Thyroid gland (tissue), 4 donors: ENCODE data around the gene MAP1A. TPM values are rescaled to one million over a fixed set of nuclear protein-coding genes. Genes with fewer than 3 reads are reported as not detected.

Experiments used
- DNase-seq, 2 donors: peaks; one replicate each; pipeline ENCODE4 v3.0.0-alpha.2; 2019
- H3K27ac ChIP-seq, 3 donors: fragments of 200-600 bp; sonication (generic); 1 replicate in 2 of 3; 2 replicates in 1 of 3; pipeline ENCODE4 v1.5.1; 2016 to 2019; ENCODE audit warnings: mild to moderate bottlenecking in 1 of 3, moderate library complexity in 1 of 3
- H3K27me3 ChIP-seq: fragments of 200-600 bp; sonication (generic); one replicate; pipeline ENCODE4 v1.5.1; 2019
- H3K36me3 ChIP-seq, 2 donors: fragments of 200-600 bp; sonication (generic); one replicate each; pipeline ENCODE4 v1.5.1; 2016 to 2019
- H3K4me1 ChIP-seq, 2 donors: fragments of 200-600 bp; sonication (generic); one replicate each; pipeline ENCODE4 v1.5.1; 2017 to 2019
- H3K4me3 ChIP-seq, 3 donors: fragments of 200-600 bp; sonication (generic); replicated peaks in 1 of 3; 1 replicate in 2 of 3; 2 replicates in 1 of 3; pipeline ENCODE4 v1.5.1; 2016; ENCODE audit warnings: mild to moderate bottlenecking in 1 of 3
- H3K9me3 ChIP-seq: fragments of 200-600 bp; sonication (generic); one replicate; pipeline ENCODE4 v1.5.1; 2017
- POLR2A ChIP-seq, 2 donors: fragments of 450-650 bp; IDR thresholded peaks; one replicate each; pipeline ENCODE4 v1.6.1; 2017; ENCODE audit warnings: antibody characterized with exemption in 2 of 2, mild to moderate bottlenecking in 2 of 2, moderate library complexity in 1 of 2
- WGBS, 2 donors: methylation state at CpG; one replicate each; pipeline ENCODE4 v1.1.5; 2017; 5-methylcytosine and 5-hydroxymethylcytosine counted together
- intact Hi-C: fragments of 100-400 bp; cut with DNase I; formaldehyde crosslinking; loops from one replicate; pipeline ENCODE4 v1.15.1; 2023
- total RNA-seq, 4 donors: library from RNA; depleted of rRNA; stranded (reverse); fragments of >200 nt; gene quantifications; one replicate each; pipeline ENCODE4 v1.2.3, GENCODE V29; 2016
- TF ChIP-seq, protein P1 (sequence below), 6 experiments: fragments of 200-600 bp in 3 of 6; fragments of 450-650 bp in 3 of 6; sonication (generic) in 3 of 6; IDR thresholded peaks; one replicate each; pipeline ENCODE4 v1.5.1; 2016 to 2019; ENCODE audit warnings: antibody characterized with exemption in 6 of 6, mild to moderate bottlenecking in 2 of 6, inconsistent platforms in 1 of 6, moderate library complexity in 1 of 6

MAP1A gene
- total RNA-seq, 4 donors from 2014 or later, result 12.4 to 27.1 (median 17.2) TPM

DNA sequence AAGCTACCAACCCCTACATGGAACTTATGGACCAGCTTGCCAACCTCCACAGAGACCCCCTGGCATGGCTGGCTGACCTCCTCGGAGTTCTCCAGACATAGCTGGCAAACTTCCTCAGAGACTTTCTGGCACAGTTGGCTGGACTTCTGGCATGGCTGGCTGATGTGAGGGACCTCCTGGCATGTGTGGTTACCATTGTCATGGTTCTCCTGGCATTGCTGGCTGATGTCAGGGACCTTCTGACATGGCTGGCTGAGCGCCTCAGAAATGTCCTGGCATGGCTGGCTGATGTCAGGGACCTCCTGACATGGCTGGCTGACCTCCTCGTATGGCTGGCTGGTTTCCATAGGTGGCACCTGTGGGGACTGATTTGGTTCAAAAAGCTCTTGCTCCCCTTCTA, 17.5 kb downstream of the MAP1A start:
- TF ChIP-seq, protein P1, sequence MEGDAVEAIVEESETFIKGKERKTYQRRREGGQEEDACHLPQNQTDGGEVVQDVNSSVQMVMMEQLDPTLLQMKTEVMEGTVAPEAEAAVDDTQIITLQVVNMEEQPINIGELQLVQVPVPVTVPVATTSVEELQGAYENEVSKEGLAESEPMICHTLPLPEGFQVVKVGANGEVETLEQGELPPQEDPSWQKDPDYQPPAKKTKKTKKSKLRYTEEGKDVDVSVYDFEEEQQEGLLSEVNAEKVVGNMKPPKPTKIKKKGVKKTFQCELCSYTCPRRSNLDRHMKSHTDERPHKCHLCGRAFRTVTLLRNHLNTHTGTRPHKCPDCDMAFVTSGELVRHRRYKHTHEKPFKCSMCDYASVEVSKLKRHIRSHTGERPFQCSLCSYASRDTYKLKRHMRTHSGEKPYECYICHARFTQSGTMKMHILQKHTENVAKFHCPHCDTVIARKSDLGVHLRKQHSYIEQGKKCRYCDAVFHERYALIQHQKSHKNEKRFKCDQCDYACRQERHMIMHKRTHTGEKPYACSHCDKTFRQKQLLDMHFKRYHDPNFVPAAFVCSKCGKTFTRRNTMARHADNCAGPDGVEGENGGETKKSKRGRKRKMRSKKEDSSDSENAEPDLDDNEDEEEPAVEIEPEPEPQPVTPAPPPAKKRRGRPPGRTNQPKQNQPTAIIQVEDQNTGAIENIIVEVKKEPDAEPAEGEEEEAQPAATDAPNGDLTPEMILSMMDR (IDR thresholded peaks at IDR 0.05), result no peak
- no peak for TF ChIP-seq POLR2A (IDR thresholded peaks at IDR 0.05)
- Histone ChIP-seq H3K27ac (peak overlapping the region in 1 of 3 donors; percentile 0), H3K27me3 (no peaks in the 10 kb centered on the region), H3K36me3 (no peaks in the 10 kb centered on the region), H3K4me1 (peaks cover 0 to 6% of the 10 kb centered on the region in 2 donors), H3K9me3 (no peaks in the 10 kb centered on the region), H3K4me3 (no peak overlapping the region)
- DNase-seq, result peak; percentile 23 to 57
- 40 to 51% methylated on average over 2 to 3 of the region's 3 CpGs for WGBS, 2 donors
- intact Hi-C loops, result no loop called here

- Histone ChIP-seq H3K36me3 (no peaks in the 10 kb centered on the region), H3K9me3 (no peaks in the 10 kb centered on the region), H3K4me1 (peaks cover 0 to 6% of the 10 kb centered on the region in 2 donors), H3K27ac (no peak overlapping the region), H3K27me3 (no peaks in the 10 kb centered on the region), H3K4me3 (no peak overlapping the region)
- TF ChIP-seq, protein P1 (IDR thresholded peaks at IDR 0.05), result no peak
- TF ChIP-seq POLR2A (IDR thresholded peaks at IDR 0.05), result no peak
- intact Hi-C loops, result no loop called here
- no peak for DNase-seq
- 76 to 84% methylated on average over 2 of the region's 2 CpGs for WGBS, 2 donors
Measured at GRCh38 chr15:43538091-43538490, 20.7 kb downstream of the MAP1A start.

GRCh38 chr15:43541785-43542184, 24.4 kb downstream of the MAP1A start:
- no peak for DNase-seq
- H3K4me3 ChIP-seq, result no peak overlapping the region
- H3K9me3 ChIP-seq, result no peaks in the 10 kb centered on the region
- H3K36me3 ChIP-seq, result no peaks in the 10 kb centered on the region
- H3K27me3 ChIP-seq, result no peaks in the 10 kb centered on the region
- H3K27ac ChIP-seq, result no peak overlapping the region
- TF ChIP-seq, protein P1 (IDR thresholded peaks at IDR 0.05), result no peak
- no peak for TF ChIP-seq POLR2A (IDR thresholded peaks at IDR 0.05)
- H3K4me1 ChIP-seq, result no peaks in the 10 kb centered on the region
- intact Hi-C loops, result no loop called here

DNA sequence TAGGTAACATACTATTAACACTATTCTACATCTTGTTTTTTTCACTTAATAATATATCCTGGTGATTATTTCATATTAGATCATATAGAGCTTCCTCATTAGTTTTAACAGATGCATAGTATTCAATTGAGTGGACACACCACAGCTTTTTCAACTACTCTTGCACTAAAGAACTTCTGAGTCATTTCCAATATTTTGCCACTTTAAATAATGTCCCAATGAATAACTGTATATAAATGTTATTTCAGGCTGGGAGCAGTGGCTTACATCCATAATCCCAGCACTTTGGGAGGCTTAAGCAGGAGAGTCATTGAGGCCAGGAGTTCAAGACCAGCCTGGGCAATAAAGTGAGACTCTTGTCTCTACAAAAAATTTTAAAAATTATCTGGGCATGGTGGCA, 26.9 kb downstream of the MAP1A start:
- no peaks in the 10 kb centered on the region for H3K27me3 ChIP-seq
- intact Hi-C loops, result no loop called here
- H3K36me3 ChIP-seq, result no peaks in the 10 kb centered on the region
- no peaks in the 10 kb centered on the region for H3K9me3 ChIP-seq
- TF ChIP-seq POLR2A (IDR thresholded peaks at IDR 0.05), result no peak
- TF ChIP-seq, protein P1 (IDR thresholded peaks at IDR 0.05), result no peak
- H3K4me1 ChIP-seq, result no peaks in the 10 kb centered on the region
- DNase-seq, result no peak
- no peak overlapping the region for H3K4me3 ChIP-seq
- H3K27ac ChIP-seq, result no peak overlapping the region

DNA sequence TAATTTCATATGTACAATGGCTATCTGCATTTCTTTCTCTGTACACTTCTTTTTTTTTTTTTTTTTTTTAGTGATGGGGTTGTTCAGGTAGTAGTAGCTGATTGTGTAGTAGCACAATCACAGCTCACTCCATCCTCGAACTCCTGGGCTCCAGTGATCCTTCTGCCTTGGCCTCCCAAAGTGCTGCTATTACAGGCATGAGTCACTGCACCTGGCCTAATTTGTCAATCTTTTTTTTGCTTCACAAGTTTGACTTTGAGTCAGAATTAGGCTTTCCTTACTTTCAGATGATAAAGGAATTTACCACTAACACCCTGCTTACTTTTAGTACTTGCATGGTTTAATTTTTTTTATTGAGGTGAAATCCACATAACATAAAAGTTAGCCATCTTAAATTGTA, 28.0 kb downstream of the MAP1A start:
- no peaks in the 10 kb centered on the region for H3K27me3 ChIP-seq
- intact Hi-C loops, result no loop called here
- no peaks in the 10 kb centered on the region for H3K4me1 ChIP-seq
- H3K27ac ChIP-seq, result no peak overlapping the region
- H3K9me3 ChIP-seq, result no peaks in the 10 kb centered on the region
- 96% methylated on average over 1 of the region's 1 CpG for WGBS, 2 donors
- H3K4me3 ChIP-seq, result no peak overlapping the region
- DNase-seq, result no peak
- no peak for TF ChIP-seq POLR2A (IDR thresholded peaks at IDR 0.05)
- TF ChIP-seq, protein P1 (IDR thresholded peaks at IDR 0.05), result no peak
- H3K36me3 ChIP-seq, result no peaks in the 10 kb centered on the region
